Panc1 (cell line): ENCODE results near the gene ITIH5.
"Not testable (repeated sequence)": the region's sequence is repeated elsewhere in the genome, so short reads cannot be mapped to it uniquely, and the experiment has no call there.

Experiments
- POLR2AphosphoS5 ChIP-seq: IDR thresholded peaks from 2 replicates; pipeline ENCODE4 v1.6.1; 2012; ENCODE audit warnings: mild to moderate bottlenecking, low read depth, low read length, moderate library complexity
- TF ChIP-seq, protein P1 (sequence below): fragments of 450-650 bp; IDR thresholded peaks from 2 replicates; pipeline ENCODE4 v1.5.1; 2017; ENCODE audit warnings: mild to moderate bottlenecking

DNA sequence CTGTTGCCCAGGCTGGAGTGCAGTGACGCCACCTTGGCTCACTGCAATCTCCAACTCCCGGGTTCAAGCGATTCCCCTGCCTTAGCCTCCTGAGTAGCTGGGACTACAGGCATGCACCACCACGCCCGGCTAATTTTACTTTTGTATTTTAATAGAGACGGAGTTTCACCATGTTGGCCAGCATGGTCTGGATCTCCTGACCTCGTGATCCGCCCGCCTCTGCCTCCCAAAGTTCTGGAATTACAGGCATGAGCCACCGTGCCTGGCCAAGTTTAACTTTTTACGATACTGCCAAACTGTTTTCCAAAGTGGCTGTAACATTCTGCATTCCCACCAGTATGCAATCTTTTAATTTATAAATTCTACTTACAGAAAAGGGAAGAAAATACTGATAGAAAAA lies 9.7 kb downstream of the ITIH5 start:
- TF ChIP-seq, protein P1, sequence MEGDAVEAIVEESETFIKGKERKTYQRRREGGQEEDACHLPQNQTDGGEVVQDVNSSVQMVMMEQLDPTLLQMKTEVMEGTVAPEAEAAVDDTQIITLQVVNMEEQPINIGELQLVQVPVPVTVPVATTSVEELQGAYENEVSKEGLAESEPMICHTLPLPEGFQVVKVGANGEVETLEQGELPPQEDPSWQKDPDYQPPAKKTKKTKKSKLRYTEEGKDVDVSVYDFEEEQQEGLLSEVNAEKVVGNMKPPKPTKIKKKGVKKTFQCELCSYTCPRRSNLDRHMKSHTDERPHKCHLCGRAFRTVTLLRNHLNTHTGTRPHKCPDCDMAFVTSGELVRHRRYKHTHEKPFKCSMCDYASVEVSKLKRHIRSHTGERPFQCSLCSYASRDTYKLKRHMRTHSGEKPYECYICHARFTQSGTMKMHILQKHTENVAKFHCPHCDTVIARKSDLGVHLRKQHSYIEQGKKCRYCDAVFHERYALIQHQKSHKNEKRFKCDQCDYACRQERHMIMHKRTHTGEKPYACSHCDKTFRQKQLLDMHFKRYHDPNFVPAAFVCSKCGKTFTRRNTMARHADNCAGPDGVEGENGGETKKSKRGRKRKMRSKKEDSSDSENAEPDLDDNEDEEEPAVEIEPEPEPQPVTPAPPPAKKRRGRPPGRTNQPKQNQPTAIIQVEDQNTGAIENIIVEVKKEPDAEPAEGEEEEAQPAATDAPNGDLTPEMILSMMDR, result not testable (repeated sequence)
- not testable (repeated sequence) for TF ChIP-seq POLR2AphosphoS5
